Measurements from ENCODE around the gene TULP1.
"Not testable (repeated sequence)": the region's sequence is repeated elsewhere in the genome, so short reads cannot be mapped to it uniquely, and the experiment has no call there.

- TF ChIP-seq, protein P1, sequence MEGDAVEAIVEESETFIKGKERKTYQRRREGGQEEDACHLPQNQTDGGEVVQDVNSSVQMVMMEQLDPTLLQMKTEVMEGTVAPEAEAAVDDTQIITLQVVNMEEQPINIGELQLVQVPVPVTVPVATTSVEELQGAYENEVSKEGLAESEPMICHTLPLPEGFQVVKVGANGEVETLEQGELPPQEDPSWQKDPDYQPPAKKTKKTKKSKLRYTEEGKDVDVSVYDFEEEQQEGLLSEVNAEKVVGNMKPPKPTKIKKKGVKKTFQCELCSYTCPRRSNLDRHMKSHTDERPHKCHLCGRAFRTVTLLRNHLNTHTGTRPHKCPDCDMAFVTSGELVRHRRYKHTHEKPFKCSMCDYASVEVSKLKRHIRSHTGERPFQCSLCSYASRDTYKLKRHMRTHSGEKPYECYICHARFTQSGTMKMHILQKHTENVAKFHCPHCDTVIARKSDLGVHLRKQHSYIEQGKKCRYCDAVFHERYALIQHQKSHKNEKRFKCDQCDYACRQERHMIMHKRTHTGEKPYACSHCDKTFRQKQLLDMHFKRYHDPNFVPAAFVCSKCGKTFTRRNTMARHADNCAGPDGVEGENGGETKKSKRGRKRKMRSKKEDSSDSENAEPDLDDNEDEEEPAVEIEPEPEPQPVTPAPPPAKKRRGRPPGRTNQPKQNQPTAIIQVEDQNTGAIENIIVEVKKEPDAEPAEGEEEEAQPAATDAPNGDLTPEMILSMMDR (IDR thresholded peaks at IDR 0.05), result not testable (repeated sequence)
- TF ChIP-seq POLR2A, POLR2AphosphoS5 (IDR thresholded peaks at IDR 0.05): not testable (repeated sequence)
Observed at GRCh38 chr6:35517978-35518377, 5.3 kb upstream of the TULP1 start.

All from suprapubic skin (tissue), 4 donors.